ENCODE measurements around the gene OR2S2. TPM values are rescaled to one million over a fixed set of nuclear protein-coding genes. Genes with fewer than 3 reads are reported as not detected.
"Not testable (repeated sequence)": the region's sequence is repeated elsewhere in the genome, so short reads cannot be mapped to it uniquely, and the experiment has no call there.

OR2S2 gene
- total RNA-seq, 1 donor from 2014 or later: not detected

DNA sequence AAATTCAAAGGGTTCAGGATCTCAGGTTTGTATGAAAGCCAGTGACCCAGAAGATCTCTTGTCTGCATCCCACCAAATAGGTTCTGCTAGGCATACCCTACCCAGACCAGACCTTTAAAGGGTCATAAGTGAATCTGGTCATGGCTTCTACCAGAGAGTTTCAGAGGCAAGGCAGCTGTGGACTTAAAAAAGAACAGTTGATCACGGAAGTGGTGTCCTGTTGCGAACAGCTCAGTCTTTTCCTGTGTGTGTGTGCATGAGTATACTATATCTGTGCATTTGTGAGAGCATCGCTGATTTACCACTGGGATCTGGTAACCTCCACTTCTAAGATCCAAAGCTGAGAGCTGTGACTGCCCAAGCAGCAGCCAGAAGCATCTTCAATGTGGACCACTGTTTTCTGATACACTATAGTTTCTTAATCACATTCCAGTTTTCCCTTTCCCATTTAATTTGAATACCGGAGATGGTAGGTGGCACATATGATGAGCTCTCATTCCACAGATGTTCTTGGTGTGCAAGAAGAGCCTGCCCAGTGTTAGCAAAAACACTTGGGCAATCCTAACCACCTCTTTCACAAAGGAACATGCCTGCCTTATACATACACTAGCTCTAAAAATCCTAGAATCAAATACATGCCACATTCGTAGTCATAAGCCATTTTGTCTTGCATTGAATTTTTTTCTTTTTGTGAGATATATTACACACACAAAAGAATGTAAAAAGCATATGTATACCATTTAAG lies 36.2 kb upstream of the OR2S2 start:
- peaks cover 5% of the 10 kb centered on the region for H3K27me3 ChIP-seq
- no peaks in the 10 kb centered on the region for H3K4me1 ChIP-seq
- Mint-ChIP-seq H3K27me3 (ENCODE audit: insufficient read depth, low read depth) (no peaks in the 10 kb centered on the region), H3K4me1 (peaks cover 5% of the 10 kb centered on the region), H3K27ac (no peak overlapping the region), H3K4me3 (no peak overlapping the region), H3K9me3 (peaks cover 8% of the 10 kb centered on the region), H3K36me3 (no peaks in the 10 kb centered on the region)
- H3K9me3 ChIP-seq (ENCODE audit: low read depth): no peaks in the 10 kb centered on the region
- TF ChIP-seq EZH2 (IDR thresholded peaks at IDR 0.05): no peak
- TF ChIP-seq, protein P1, sequence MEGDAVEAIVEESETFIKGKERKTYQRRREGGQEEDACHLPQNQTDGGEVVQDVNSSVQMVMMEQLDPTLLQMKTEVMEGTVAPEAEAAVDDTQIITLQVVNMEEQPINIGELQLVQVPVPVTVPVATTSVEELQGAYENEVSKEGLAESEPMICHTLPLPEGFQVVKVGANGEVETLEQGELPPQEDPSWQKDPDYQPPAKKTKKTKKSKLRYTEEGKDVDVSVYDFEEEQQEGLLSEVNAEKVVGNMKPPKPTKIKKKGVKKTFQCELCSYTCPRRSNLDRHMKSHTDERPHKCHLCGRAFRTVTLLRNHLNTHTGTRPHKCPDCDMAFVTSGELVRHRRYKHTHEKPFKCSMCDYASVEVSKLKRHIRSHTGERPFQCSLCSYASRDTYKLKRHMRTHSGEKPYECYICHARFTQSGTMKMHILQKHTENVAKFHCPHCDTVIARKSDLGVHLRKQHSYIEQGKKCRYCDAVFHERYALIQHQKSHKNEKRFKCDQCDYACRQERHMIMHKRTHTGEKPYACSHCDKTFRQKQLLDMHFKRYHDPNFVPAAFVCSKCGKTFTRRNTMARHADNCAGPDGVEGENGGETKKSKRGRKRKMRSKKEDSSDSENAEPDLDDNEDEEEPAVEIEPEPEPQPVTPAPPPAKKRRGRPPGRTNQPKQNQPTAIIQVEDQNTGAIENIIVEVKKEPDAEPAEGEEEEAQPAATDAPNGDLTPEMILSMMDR (IDR thresholded peaks at IDR 0.05): no peak
- TF ChIP-seq EZH2phosphoT487 (IDR thresholded peaks at IDR 0.05): no peak
- no peaks in the 10 kb centered on the region for H3K36me3 ChIP-seq
- no peaks in the 10 kb centered on the region for H4K20me1 ChIP-seq (ENCODE audit: low read depth)
- no peak for DNase-seq (ENCODE audit: low spot score)
- no peak overlapping the region for H3K4me3 ChIP-seq
- H3K9ac ChIP-seq: no peak overlapping the region
- no peak overlapping the region for H3K27ac ChIP-seq
- peaks cover 4% of the 10 kb centered on the region for H3F3A ChIP-seq (ENCODE audit: low read depth)
- no peaks in the 10 kb centered on the region for H3K79me2 ChIP-seq (ENCODE audit: low read depth)
- no peak overlapping the region for H3K4me2 ChIP-seq
- no peak overlapping the region for H2AFZ ChIP-seq (replicated peaks)

DNA sequence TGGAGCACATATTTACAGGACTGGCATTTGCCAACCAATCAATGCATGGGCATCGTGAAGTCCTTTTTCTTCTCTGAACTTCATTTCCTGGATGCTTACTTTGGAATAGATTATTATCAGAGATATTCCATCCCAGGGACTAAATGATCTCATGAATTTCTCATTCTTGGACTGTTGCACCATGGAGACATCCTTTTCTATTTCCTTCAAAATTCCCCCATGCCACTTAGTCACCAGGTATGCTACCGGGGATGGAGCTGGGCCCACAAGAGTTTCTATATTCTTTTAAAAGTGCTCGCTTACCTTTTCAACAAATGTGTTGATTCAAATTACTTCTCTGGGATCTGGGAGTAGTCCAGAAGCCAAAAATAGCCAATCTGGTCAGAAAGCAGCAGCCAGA lies 35.2 kb upstream of the OR2S2 start:
- H3K36me3 ChIP-seq; H2AFZ ChIP-seq (replicated peaks); H3K36me3 Mint-ChIP-seq; DNase-seq (ENCODE audit: low spot score); H3K4me1 Mint-ChIP-seq; H3K27ac ChIP-seq; H3K4me3 Mint-ChIP-seq; H3F3A ChIP-seq (ENCODE audit: low read depth); H3K9me3 ChIP-seq (ENCODE audit: low read depth); H3K9me3 Mint-ChIP-seq; H3K9ac ChIP-seq; H3K4me3 ChIP-seq; H3K27me3 ChIP-seq; H3K4me2 ChIP-seq; H4K20me1 ChIP-seq (ENCODE audit: low read depth); H3K79me2 ChIP-seq (ENCODE audit: low read depth); H3K4me1 ChIP-seq; H3K27ac Mint-ChIP-seq; H3K27me3 Mint-ChIP-seq (ENCODE audit: insufficient read depth, low read depth): not testable (repeated sequence)

DNA sequence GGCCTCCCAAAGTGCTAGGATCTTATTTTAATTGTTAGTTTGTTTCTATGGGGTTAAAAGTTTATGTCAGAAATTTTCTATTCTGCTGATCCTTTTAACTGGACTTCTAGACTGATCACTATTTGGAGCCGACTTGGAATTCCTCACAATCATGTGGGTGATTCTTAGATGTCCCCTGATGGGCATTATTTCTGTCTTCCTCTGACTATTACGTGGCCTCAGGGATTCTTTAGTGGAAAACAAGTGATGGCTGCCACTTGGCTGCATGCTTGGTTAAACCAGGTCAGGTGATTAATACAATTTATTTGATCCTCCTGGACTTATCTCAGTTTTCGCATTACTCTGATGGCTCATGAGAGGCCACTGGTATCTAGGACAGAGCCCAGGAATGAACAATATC lies 32.2 kb upstream of the OR2S2 start:
- no peaks in the 10 kb centered on the region for H3K9me3 Mint-ChIP-seq
- Histone ChIP-seq H3K4me2 (no peak overlapping the region), H3K4me1 (no peaks in the 10 kb centered on the region), H4K20me1 (ENCODE audit: low read depth) (no peaks in the 10 kb centered on the region), H3K9ac (no peak overlapping the region), H3F3A (ENCODE audit: low read depth) (no peaks in the 10 kb centered on the region), H3K4me3 (no peak overlapping the region), H3K36me3 (no peaks in the 10 kb centered on the region), H3K27me3 (peaks cover 5% of the 10 kb centered on the region), H3K27ac (no peak overlapping the region), H2AFZ (replicated peaks) (no peak overlapping the region), H3K9me3 (ENCODE audit: low read depth) (no peaks in the 10 kb centered on the region), H3K79me2 (ENCODE audit: low read depth) (no peaks in the 10 kb centered on the region)
- H3K27ac Mint-ChIP-seq: no peak overlapping the region
- H3K4me1 Mint-ChIP-seq: no peaks in the 10 kb centered on the region
- H3K4me3 Mint-ChIP-seq: no peak overlapping the region
- H3K36me3 Mint-ChIP-seq: no peaks in the 10 kb centered on the region
- TF ChIP-seq EZH2phosphoT487 (IDR thresholded peaks at IDR 0.05): no peak
- TF ChIP-seq EZH2 (IDR thresholded peaks at IDR 0.05): no peak
- TF ChIP-seq, protein P1 (IDR thresholded peaks at IDR 0.05): no peak
- no peak for DNase-seq (ENCODE audit: low spot score)
- H3K27me3 Mint-ChIP-seq (ENCODE audit: insufficient read depth, low read depth): peaks cover 3% of the 10 kb centered on the region

DNA sequence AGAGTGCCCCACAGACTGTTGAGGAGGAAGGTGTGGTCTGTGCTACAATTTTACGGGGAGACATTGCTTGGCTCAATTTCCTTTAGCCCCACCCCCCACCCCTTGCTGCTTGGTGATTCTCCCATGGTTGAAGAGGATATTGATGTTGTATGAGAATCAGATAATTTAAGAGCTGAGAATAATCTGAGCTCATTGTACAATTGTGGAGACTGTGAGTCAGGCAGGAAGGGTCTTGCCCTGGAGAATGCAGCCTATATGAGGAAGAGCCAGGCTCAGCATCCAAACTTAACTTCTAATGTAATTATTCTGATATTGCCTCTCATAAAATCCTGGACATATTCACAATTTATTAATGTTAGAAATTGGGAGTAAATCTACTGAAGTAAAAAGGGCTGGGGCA lies 26.1 kb upstream of the OR2S2 start:
- Mint-ChIP-seq H3K27me3 (ENCODE audit: insufficient read depth, low read depth) (peaks cover 3% of the 10 kb centered on the region), H3K4me3 (no peak overlapping the region), H3K9me3 (no peaks in the 10 kb centered on the region), H3K27ac (no peak overlapping the region), H3K36me3 (no peaks in the 10 kb centered on the region), H3K4me1 (peaks cover 5% of the 10 kb centered on the region)
- Histone ChIP-seq H2AFZ (replicated peaks) (no peak overlapping the region), H3K9ac (no peak overlapping the region), H3F3A (ENCODE audit: low read depth) (no peaks in the 10 kb centered on the region), H3K36me3 (no peaks in the 10 kb centered on the region), H3K9me3 (ENCODE audit: low read depth) (no peaks in the 10 kb centered on the region), H3K27me3 (peaks cover 18% of the 10 kb centered on the region), H3K79me2 (ENCODE audit: low read depth) (no peaks in the 10 kb centered on the region), H4K20me1 (ENCODE audit: low read depth) (no peaks in the 10 kb centered on the region), H3K27ac (no peak overlapping the region), H3K4me2 (no peak overlapping the region), H3K4me3 (no peak overlapping the region), H3K4me1 (no peaks in the 10 kb centered on the region)
- TF ChIP-seq, protein P1 (IDR thresholded peaks at IDR 0.05): no peak
- TF ChIP-seq EZH2phosphoT487 (IDR thresholded peaks at IDR 0.05): no peak
- TF ChIP-seq EZH2 (IDR thresholded peaks at IDR 0.05): no peak
- DNase-seq (ENCODE audit: low spot score): no peak
